ENCODE measurements around the gene TSPAN18. TPM values are rescaled to one million over a fixed set of nuclear protein-coding genes. Genes with fewer than 3 reads are reported as not detected.

Gene TSPAN18
- total and polyA plus RNA-seq, 8 donors = 0.69 to 2.7 (median 1.5) TPM

- Histone ChIP-seq H3K4me3 (no peak overlapping the region), H3K4me1 (no peaks in the 10 kb centered on the region), H3K36me3 (no peaks in the 10 kb centered on the region), H3K27me3 (no peaks in the 10 kb centered on the region), H3K27ac (no peak overlapping the region), H3K9me3 (no peaks in the 10 kb centered on the region)
- TF ChIP-seq CTCF (IDR thresholded peaks at IDR 0.05) = no peak
- FAIRE-seq (no peak), ATAC-seq (no peak), DNase-seq (no peak)
- intact Hi-C loops (cut with DNase I) = no loop called here
- WGBS, 2 donors = 76 to 87% methylated on average over 11 to 12 of the region's 12 CpGs
These were observed 150.1 kb downstream of the TSPAN18 start for GRCh38 chr11:44876906-44877305.

GRCh38 chr11:44877571-44878497, 151.1 kb downstream of the TSPAN18 start:
- ATAC-seq (no peak), FAIRE-seq (no peak), DNase-seq (no peak)
- Histone ChIP-seq H3K36me3 (no peaks in the 10 kb centered on the region), H3K27ac (no peak overlapping the region), H3K4me3 (no peak overlapping the region), H3K9me3 (no peaks in the 10 kb centered on the region), H3K27me3 (no peaks in the 10 kb centered on the region), H3K4me1 (no peaks in the 10 kb centered on the region)
- 40 to 47% methylated on average over 26 of the region's 26 CpGs for WGBS, 2 donors
- intact Hi-C loops (cut with DNase I) = no loop called here
- TF ChIP-seq CTCF (IDR thresholded peaks at IDR 0.05) = no peak

- Histone ChIP-seq H3K4me3 (no peak overlapping the region), H3K4me1 (no peaks in the 10 kb centered on the region), H3K27me3 (no peaks in the 10 kb centered on the region), H3K36me3 (no peaks in the 10 kb centered on the region), H3K27ac (no peak overlapping the region), H3K9me3 (no peaks in the 10 kb centered on the region)
- intact Hi-C loops (cut with DNase I) = no loop called here
- TF ChIP-seq CTCF (IDR thresholded peaks at IDR 0.05) = no peak
- ATAC-seq = no peak
- 74 to 81% methylated on average over 6 of the region's 6 CpGs for WGBS, 2 donors
- no peak for DNase-seq
- FAIRE-seq = no peak
These were observed 151.9 kb downstream of the TSPAN18 start for GRCh38 chr11:44878711-44879110.

- ATAC-seq (no peak), FAIRE-seq (no peak), DNase-seq (no peak)
- TF ChIP-seq CTCF (IDR thresholded peaks at IDR 0.05) = no peak
- 78 to 89% methylated on average over 7 of the region's 7 CpGs for WGBS, 2 donors
- no peaks in the 10 kb centered on the region for H3K36me3 ChIP-seq
- H3K4me3 ChIP-seq = no peak overlapping the region
- H3K9me3 ChIP-seq = no peaks in the 10 kb centered on the region
- intact Hi-C loops (cut with DNase I) = no loop called here
- no peak overlapping the region for H3K27ac ChIP-seq
- H3K4me1 ChIP-seq = no peaks in the 10 kb centered on the region
- H3K27me3 ChIP-seq = no peaks in the 10 kb centered on the region
These were observed 152.7 kb downstream of the TSPAN18 start for GRCh38 chr11:44879432-44879831.

GRCh38 chr11:44880511-44880910, 153.7 kb downstream of the TSPAN18 start:
- ATAC-seq = no peak

More at GRCh38 chr11:44880511-44880910, 153.7 kb downstream of the TSPAN18 start:
- WGBS, 2 donors = 75 to 80% methylated on average over 6 of the region's 6 CpGs
- Histone ChIP-seq H3K27ac (no peak overlapping the region), H3K4me3 (no peak overlapping the region), H3K36me3 (no peaks in the 10 kb centered on the region), H3K9me3 (no peaks in the 10 kb centered on the region), H3K4me1 (no peaks in the 10 kb centered on the region), H3K27me3 (no peaks in the 10 kb centered on the region)
- no peak for FAIRE-seq
- TF ChIP-seq CTCF (IDR thresholded peaks at IDR 0.05) = no peak
- no peak for DNase-seq
- intact Hi-C loops (cut with DNase I) = loop anchor here in 1 of 3 donors (10.0 kb wide), 1 partner anchor 146 kb away; no protein-coding TSS in a partner anchor

Data from pancreas (tissue), 10 donors.